CD14-positive monocyte (primary cell): ENCODE results near the gene SLC6A5. TPM values are rescaled to one million over a fixed set of nuclear protein-coding genes. Genes with fewer than 3 reads are reported as not detected.

Experiments
- DNase-seq, 3 donors: peaks; one replicate each; pipeline ENCODE4 v3.0.0-alpha.2; 2011 to 2022
- H2AFZ ChIP-seq: 2 replicates; pipeline ENCODE4 v1.6.0; 2012; ENCODE audit warnings: mild to moderate bottlenecking, low read depth, low read length, inconsistent platforms; ENCODE audit not compliant: insufficient read depth, poor library complexity, severe bottlenecking
- H3K27ac ChIP-seq, 2 donors: 1 replicate in 1 of 2; 2 replicates in 1 of 2; pipeline ENCODE4 v1.5.1; 2012 to 2013; ENCODE audit warnings: low read length in 2 of 2, control low read depth in 1 of 2, inconsistent platforms in 1 of 2, low read depth in 1 of 2, mild to moderate bottlenecking in 1 of 2
- H3K27me3 ChIP-seq, 2 donors: one replicate each; pipeline versions ENCODE4 v1.6.0 to v1.6.1; 2011 to 2013; ENCODE audit warnings: low read length in 2 of 2; ENCODE audit not compliant: control insufficient read depth in 2 of 2, insufficient read depth in 2 of 2
- H3K36me3 ChIP-seq, 2 donors: replicated peaks in 1 of 2; 1 replicate in 1 of 2; 2 replicates in 1 of 2; pipeline versions ENCODE4 v1.5.1 to v1.6.1; 2012 to 2013; ENCODE audit warnings: low read length in 2 of 2, control low read depth in 1 of 2, inconsistent platforms in 1 of 2, mild to moderate bottlenecking in 1 of 2; ENCODE audit not compliant: insufficient read depth in 2 of 2, control insufficient read depth in 1 of 2
- H3K4me1 ChIP-seq, 2 donors: 1 replicate in 1 of 2; 2 replicates in 1 of 2; pipeline versions ENCODE4 v1.5.1 to v1.6.1; 2012 to 2013; ENCODE audit warnings: low read length in 2 of 2, control low read depth in 1 of 2, inconsistent platforms in 1 of 2, mild to moderate bottlenecking in 1 of 2, moderate library complexity in 1 of 2; ENCODE audit not compliant: insufficient read depth in 2 of 2, control insufficient read depth in 1 of 2
- H3K4me2 ChIP-seq: replicated peaks from 2 replicates; pipeline ENCODE3; 2012; ENCODE audit warnings: low read length, moderate library complexity, mild to moderate bottlenecking; ENCODE audit not compliant: poor library complexity, severe bottlenecking; ENCODE audit errors: extremely low read depth
- H3K4me3 ChIP-seq, 3 experiments: fragments of 200-600 bp in 1 of 3; sonication (generic) in 1 of 3; replicated peaks in 1 of 3; 1 replicate in 2 of 3; 2 replicates in 1 of 3; pipeline ENCODE4 v1.5.1; 2011 to 2013; ENCODE audit warnings: low read length in 3 of 3, mild to moderate bottlenecking in 3 of 3, control low read depth in 2 of 3, low read depth in 2 of 3, inconsistent platforms in 1 of 3, moderate library complexity in 1 of 3
- H3K79me2 ChIP-seq: 2 replicates; pipeline ENCODE4 v1.6.0; 2012; ENCODE audit warnings: mild to moderate bottlenecking, control low read depth, inconsistent platforms, low read length, moderate library complexity; ENCODE audit not compliant: insufficient read depth
- H3K9ac ChIP-seq: 2 replicates; pipeline ENCODE4 v1.6.0; 2017; ENCODE audit warnings: low read length, mild to moderate bottlenecking; ENCODE audit not compliant: insufficient read depth, poor library complexity, severe bottlenecking
- H3K9me3 ChIP-seq, 2 donors: replicated peaks in 1 of 2; 1 replicate in 1 of 2; 2 replicates in 1 of 2; pipeline versions ENCODE4 v1.5.1 to v1.6.1; 2012 to 2013; ENCODE audit warnings: low read length in 2 of 2, control low read depth in 1 of 2; ENCODE audit not compliant: control insufficient read depth in 1 of 2, insufficient read depth in 1 of 2
- H4K20me1 ChIP-seq: 2 replicates; pipeline ENCODE4 v1.6.0; 2012; ENCODE audit warnings: mild to moderate bottlenecking, low read length, control low read depth, moderate library complexity; ENCODE audit not compliant: insufficient read depth
- H3K27ac Mint-ChIP-seq, 7 donors: one replicate each; pipeline ENCODE4 v1.8.0; 2020; ENCODE audit warnings: mild to moderate bottlenecking in 7 of 7, mixed read lengths in 7 of 7, moderate library complexity in 6 of 7, inconsistent platforms in 2 of 7
- H3K27me3 Mint-ChIP-seq, 3 donors: one replicate each; pipeline ENCODE4 v1.8.0; 2021 to 2022; ENCODE audit warnings: low read depth in 3 of 3, mild to moderate bottlenecking in 3 of 3, mixed read lengths in 3 of 3, moderate library complexity in 3 of 3, inconsistent platforms in 1 of 3
- H3K36me3 Mint-ChIP-seq, 2 donors: one replicate each; pipeline ENCODE4 v1.8.0; 2020; ENCODE audit warnings: mixed read lengths in 2 of 2, inconsistent platforms in 1 of 2, mild to moderate bottlenecking in 1 of 2
- H3K4me1 Mint-ChIP-seq: one replicate; pipeline ENCODE4 v1.8.0; 2020; ENCODE audit warnings: mild to moderate bottlenecking, mixed read lengths
- H3K4me3 Mint-ChIP-seq, 2 donors: one replicate each; pipeline ENCODE4 v1.8.0; 2020; ENCODE audit warnings: mild to moderate bottlenecking in 2 of 2, mixed read lengths in 2 of 2, moderate library complexity in 1 of 2
- H3K9me3 Mint-ChIP-seq, 7 donors: one replicate each; pipeline ENCODE4 v1.8.0; 2020 to 2022; ENCODE audit warnings: mixed read lengths in 7 of 7, mild to moderate bottlenecking in 6 of 7, moderate library complexity in 6 of 7, inconsistent platforms in 2 of 7
- CTCF ChIP-seq: fragments of 200-600 bp; IDR thresholded peaks from one replicate; pipeline ENCODE4 v1.8.0; 2022; ENCODE audit warnings: antibody characterized with exemption, mild to moderate bottlenecking
- WGBS: methylation state at CpG from one replicate; pipeline ENCODE4 v1.1.5; 2013; ENCODE audit warnings: missing lambda C conversion rate; ENCODE audit not compliant: insufficient coverage; 5-methylcytosine and 5-hydroxymethylcytosine counted together
- intact Hi-C, 2 donors: fragments of 100-400 bp; cut with micrococcal nuclease; formaldehyde crosslinking; loops; one replicate each; pipeline versions ENCODE4 v1.15.0 to v1.15.1; 2023
- polyA plus RNA-seq, 3 donors: library from polyadenylated mRNA; depleted of rRNA in 1 of 3; unstranded in 2 of 3; stranded (reverse) in 1 of 3; fragments of 300-500 nt in 2 of 3; fragments of >200 nt in 1 of 3; fragmentation: Illumina TruSeq in 2 of 3; gene quantifications; 1 replicate in 2 of 3; 2 replicates in 1 of 3; pipeline ENCODE4 v1.2.3, GENCODE V29; 2012 to 2021

SLC6A5 gene
- polyA plus RNA-seq, 3 donors = not detected

- H3K4me1 Mint-ChIP-seq = peaks cover 5% of the 10 kb centered on the region
- Histone ChIP-seq H3K4me2 (no peak overlapping the region), H4K20me1 (no peaks in the 10 kb centered on the region), H3K4me1 (no peaks in the 10 kb centered on the region), H3K79me2 (no peaks in the 10 kb centered on the region), H3K36me3 (no peaks in the 10 kb centered on the region), H3K9ac (no peak overlapping the region), H3K4me3 (no peak overlapping the region), H3K9me3 (no peaks in the 10 kb centered on the region), H3K27me3 (peaks cover 4 to 10% of the 10 kb centered on the region in 2 donors), H2AFZ (no peak overlapping the region), H3K27ac (no peak overlapping the region)
- H3K9me3 Mint-ChIP-seq = peaks cover 0 to 2% (median 0%) of the 10 kb centered on the region in 7 donors
- H3K36me3 Mint-ChIP-seq = no peaks in the 10 kb centered on the region
- no peak overlapping the region for H3K27ac Mint-ChIP-seq
- intact Hi-C loops = no loop called here
- H3K27me3 Mint-ChIP-seq = peaks cover 13 to 20% (median 18%) of the 10 kb centered on the region in 3 donors
- H3K4me3 Mint-ChIP-seq = no peak overlapping the region
- no peak for TF ChIP-seq CTCF
- WGBS = 51% methylated on average over 3 of the region's 4 CpGs
- no peak for DNase-seq
These were observed 23.8 kb downstream of the SLC6A5 start for GRCh38 chr11:20623252-20623651.

GRCh38 chr11:20626279-20626678 lies 26.9 kb downstream of the SLC6A5 start:
- Mint-ChIP-seq H3K4me1 (peaks cover 5% of the 10 kb centered on the region), H3K9me3 (peaks cover 0 to 10% (median 0%) of the 10 kb centered on the region in 7 donors), H3K4me3 (no peak overlapping the region), H3K27ac (no peak overlapping the region), H3K36me3 (no peaks in the 10 kb centered on the region), H3K27me3 (peaks cover 6 to 12% (median 11%) of the 10 kb centered on the region in 3 donors)
- H4K20me1 ChIP-seq = no peaks in the 10 kb centered on the region
- H3K4me1 ChIP-seq = no peaks in the 10 kb centered on the region
- peaks cover 0 to 6% of the 10 kb centered on the region in 2 donors for H3K27me3 ChIP-seq
- no peak for DNase-seq
- H3K79me2 ChIP-seq = no peaks in the 10 kb centered on the region
- intact Hi-C loops = no loop called here
- TF ChIP-seq CTCF = no peak
- H3K9me3 ChIP-seq = peaks cover 0 to 6% of the 10 kb centered on the region in 2 donors
- no peak overlapping the region for H3K9ac ChIP-seq
- H3K4me3 ChIP-seq = no peak overlapping the region
- H3K36me3 ChIP-seq = no peaks in the 10 kb centered on the region
- no peak overlapping the region for H3K4me2 ChIP-seq
- WGBS = 88% methylated on average over 3 of the region's 4 CpGs
- no peak overlapping the region for H2AFZ ChIP-seq
- no peak overlapping the region for H3K27ac ChIP-seq
